Upper lobe of left lung (tissue), 4 donors: ENCODE measurements around the gene SLC18A2.
"Not testable (repeated sequence)": the region's sequence is repeated elsewhere in the genome, so short reads cannot be mapped to it uniquely, and the experiment has no call there.

Experiments used
- EP300 ChIP-seq, 4 donors: sonication (generic); formaldehyde crosslinking; IDR thresholded peaks; one replicate each; pipeline ENCODE4 v1.5.1; 2017; ENCODE audit warnings: antibody characterized with exemption in 4 of 4, control low read depth in 2 of 4
- POLR2A ChIP-seq, 4 donors: fragments of 450-650 bp; IDR thresholded peaks; one replicate each; pipeline ENCODE4 v1.5.1; 2016 to 2017; ENCODE audit warnings: antibody characterized with exemption in 4 of 4, mild to moderate bottlenecking in 2 of 4
- POLR2AphosphoS5 ChIP-seq, 2 donors: sonication (generic); formaldehyde crosslinking; IDR thresholded peaks; one replicate each; pipeline ENCODE4 v1.5.1; 2017; ENCODE audit warnings: antibody characterized with exemption in 2 of 2
- TF ChIP-seq, protein P1 (sequence below), 6 experiments: fragments of 450-650 bp in 4 of 6; fragments of 200-600 bp in 2 of 6; sonication (generic) in 2 of 6; IDR thresholded peaks; one replicate each; pipeline ENCODE4 v1.5.1; 2016 to 2019; ENCODE audit warnings: antibody characterized with exemption in 6 of 6

- TF ChIP-seq, protein P1, sequence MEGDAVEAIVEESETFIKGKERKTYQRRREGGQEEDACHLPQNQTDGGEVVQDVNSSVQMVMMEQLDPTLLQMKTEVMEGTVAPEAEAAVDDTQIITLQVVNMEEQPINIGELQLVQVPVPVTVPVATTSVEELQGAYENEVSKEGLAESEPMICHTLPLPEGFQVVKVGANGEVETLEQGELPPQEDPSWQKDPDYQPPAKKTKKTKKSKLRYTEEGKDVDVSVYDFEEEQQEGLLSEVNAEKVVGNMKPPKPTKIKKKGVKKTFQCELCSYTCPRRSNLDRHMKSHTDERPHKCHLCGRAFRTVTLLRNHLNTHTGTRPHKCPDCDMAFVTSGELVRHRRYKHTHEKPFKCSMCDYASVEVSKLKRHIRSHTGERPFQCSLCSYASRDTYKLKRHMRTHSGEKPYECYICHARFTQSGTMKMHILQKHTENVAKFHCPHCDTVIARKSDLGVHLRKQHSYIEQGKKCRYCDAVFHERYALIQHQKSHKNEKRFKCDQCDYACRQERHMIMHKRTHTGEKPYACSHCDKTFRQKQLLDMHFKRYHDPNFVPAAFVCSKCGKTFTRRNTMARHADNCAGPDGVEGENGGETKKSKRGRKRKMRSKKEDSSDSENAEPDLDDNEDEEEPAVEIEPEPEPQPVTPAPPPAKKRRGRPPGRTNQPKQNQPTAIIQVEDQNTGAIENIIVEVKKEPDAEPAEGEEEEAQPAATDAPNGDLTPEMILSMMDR (IDR thresholded peaks at IDR 0.05) = not testable (repeated sequence)
- TF ChIP-seq EP300, POLR2A, POLR2AphosphoS5 (IDR thresholded peaks at IDR 0.05): not testable (repeated sequence)
Measured at GRCh38 chr10:117303451-117303850, 62.5 kb downstream of the SLC18A2 start.
